CD4-positive, CD25-positive, alpha-beta regulatory T cell (primary cell): ENCODE measurements around the gene FHOD1. TPM values are rescaled to one million over a fixed set of nuclear protein-coding genes. Genes with fewer than 3 reads are reported as not detected.

Experiments
- ATAC-seq, 2 donors: fragments of 150-1000 bp; cut with Tn5 transposase; one replicate each; pipeline ENCODE4 v1.10.0; 2021; ENCODE audit warnings: low read depth in 2 of 2, moderate number of reproducible peaks in 2 of 2, moderate library complexity in 1 of 2
- DNase-seq, 3 donors: peaks; one replicate each; pipeline versions ENCODE4 v3.0.0 to v3.0.0-alpha.2; 2012 to 2022; ENCODE audit warnings: mixed read lengths in 1 of 3
- H3K27ac ChIP-seq: one replicate; pipeline ENCODE4 v1.7.0; 2013; ENCODE audit warnings: mild to moderate bottlenecking, low read length; ENCODE audit not compliant: insufficient read depth, poor library complexity, severe bottlenecking
- H3K27me3 ChIP-seq: one replicate; pipeline ENCODE4 v1.7.0; 2013; ENCODE audit warnings: low read length; ENCODE audit not compliant: control insufficient read depth, insufficient read depth
- H3K36me3 ChIP-seq: one replicate; pipeline ENCODE4 v1.7.0; 2013; ENCODE audit warnings: mild to moderate bottlenecking, low read length, moderate library complexity; ENCODE audit not compliant: control insufficient read depth, insufficient read depth
- H3K4me1 ChIP-seq: 2 replicates; pipeline ENCODE4 v1.7.0; 2013; ENCODE audit warnings: mild to moderate bottlenecking, low read length; ENCODE audit not compliant: insufficient read depth, control insufficient read depth, poor library complexity, severe bottlenecking
- H3K4me3 ChIP-seq: one replicate; pipeline ENCODE4 v1.7.0; 2013; ENCODE audit warnings: low read depth, mild to moderate bottlenecking, low read length, moderate library complexity
- H3K9me3 ChIP-seq, 2 experiments: 1 replicate in 1 of 2; 2 replicates in 1 of 2; pipeline ENCODE4 v1.7.0; 2013; ENCODE audit warnings: low read length in 2 of 2, mild to moderate bottlenecking in 1 of 2, moderate library complexity in 1 of 2; ENCODE audit not compliant: control insufficient read depth in 2 of 2
- H3K27ac Mint-ChIP-seq, 3 donors: one replicate each; pipeline ENCODE4 v1.8.0; 2020 to 2022; ENCODE audit warnings: mild to moderate bottlenecking in 3 of 3, mixed read lengths in 3 of 3, moderate library complexity in 2 of 3
- H3K27me3 Mint-ChIP-seq: one replicate; pipeline ENCODE4 v1.8.0; 2022; ENCODE audit warnings: mild to moderate bottlenecking, mixed read lengths
- H3K36me3 Mint-ChIP-seq: one replicate; pipeline ENCODE4 v1.8.0; 2020; ENCODE audit warnings: mixed read lengths
- H3K4me1 Mint-ChIP-seq, 4 donors: one replicate each; pipeline ENCODE4 v1.8.0; 2020 to 2022; ENCODE audit warnings: mixed read lengths in 4 of 4, mild to moderate bottlenecking in 1 of 4
- H3K4me3 Mint-ChIP-seq, 4 donors: one replicate each; pipeline ENCODE4 v1.8.0; 2020 to 2022; ENCODE audit warnings: mild to moderate bottlenecking in 4 of 4, mixed read lengths in 4 of 4, moderate library complexity in 3 of 4
- H3K9me3 Mint-ChIP-seq, 7 donors: one replicate each; pipeline ENCODE4 v1.8.0; 2020 to 2022; ENCODE audit warnings: mixed read lengths in 7 of 7, mild to moderate bottlenecking in 3 of 7, moderate library complexity in 2 of 7
- polyA plus RNA-seq, 4 donors: library from polyadenylated mRNA; unstranded; fragments of 300-500 nt; fragmentation: Illumina TruSeq; gene quantifications; one replicate each; pipeline ENCODE4 v1.2.3, GENCODE V29; 2021
- total RNA-seq: library from RNA; stranded (reverse); gene quantifications from one replicate; pipeline ENCODE4 v1.2.3, GENCODE V29; 2022

FHOD1 gene
- total and polyA plus RNA-seq, 5 donors from 2014 or later, result 1.9 to 34.5 (median 3.6) TPM

GRCh38 chr16:67184453-67184994, 62.8 kb downstream of the FHOD1 start:
- no peak for ATAC-seq
- peaks cover 3% of the 10 kb centered on the region for H3K27me3 ChIP-seq
- Mint-ChIP-seq H3K27me3 (peaks cover 10% of the 10 kb centered on the region), H3K4me3 (peak overlapping the region in 3 of 4 donors; percentile 88 to 94 (median 92)), H3K27ac (peak overlapping the region in 1 of 3 donors; percentile 74), H3K36me3 (no peaks in the 10 kb centered on the region), H3K4me1 (peaks cover 4 to 17% (median 7%) of the 10 kb centered on the region in 4 donors), H3K9me3 (no peaks in the 10 kb centered on the region)
- H3K4me1 ChIP-seq, result peaks cover 18% of the 10 kb centered on the region
- peak overlapping the region; percentile 77 for H3K4me3 ChIP-seq
- no peak for DNase-seq
- no peaks in the 10 kb centered on the region for H3K9me3 ChIP-seq
- peak overlapping the region; percentile 94 for H3K27ac ChIP-seq
- no peaks in the 10 kb centered on the region for H3K36me3 ChIP-seq

DNA sequence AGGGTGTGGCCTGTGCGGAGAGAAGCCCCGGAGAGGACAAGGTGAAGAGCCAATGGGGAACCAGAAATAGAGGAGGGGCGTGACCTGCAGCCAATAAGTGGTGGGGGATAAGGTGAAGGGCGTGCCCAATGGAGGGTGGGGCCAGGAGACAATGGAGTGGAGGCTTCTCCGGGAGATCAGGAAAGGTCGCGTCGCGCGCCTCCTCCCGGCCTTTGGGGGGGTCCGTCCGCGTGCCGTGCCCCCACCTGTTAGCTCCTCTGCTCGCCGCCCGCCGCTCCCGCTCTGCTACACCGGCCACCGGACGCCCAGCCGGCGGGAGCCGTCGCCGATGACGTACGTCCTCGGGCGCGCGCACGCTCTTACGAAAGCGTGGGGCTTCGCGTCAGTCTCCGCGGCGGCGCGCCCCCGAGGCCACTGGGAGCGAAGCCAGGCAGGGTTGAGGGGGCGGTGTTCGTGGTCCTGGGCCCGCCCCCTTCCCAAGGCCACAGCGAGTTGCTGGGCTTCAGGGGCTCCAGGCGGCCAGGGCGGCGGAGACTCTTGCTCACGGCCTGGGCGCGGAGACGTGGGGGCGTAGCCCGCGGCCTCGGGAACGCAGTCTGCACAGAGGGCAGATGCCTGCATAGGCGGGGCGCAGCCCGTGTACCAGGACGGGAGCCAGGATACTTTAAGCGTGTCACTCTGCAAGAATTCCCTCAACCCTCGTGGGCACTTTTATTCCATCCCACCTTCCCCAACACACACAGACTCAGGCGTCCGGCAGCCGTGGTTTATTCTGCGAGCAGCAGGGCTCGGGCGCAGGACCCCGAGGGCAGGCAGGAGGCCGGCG, 63.4 kb downstream of the FHOD1 start, which contains the start of gene MATCAP1:
Gene MATCAP1 (minus strand): TSS at position 337 of the 826 bp plus-strand sequence. CDS start 3,353 bp downstream, outside the sequence.
- Mint-ChIP-seq H3K9me3 (no peaks in the 10 kb centered on the region), H3K4me3 (peak within 1 kb of the TSS in 3 of 4 donors; percentile 88 to 94 (median 92)), H3K27me3 (peaks cover 10% of the 10 kb centered on the region), H3K36me3 (no peaks in the 10 kb centered on the region), H3K27ac (peak within 1 kb of the TSS in 1 of 3 donors; percentile 74), H3K4me1 (peaks cover 4 to 18% (median 9%) of the 10 kb centered on the region in 4 donors)
- peaks cover 3% of the 10 kb centered on the region for H3K27me3 ChIP-seq
- H3K27ac ChIP-seq, result peak within 1 kb of the TSS; percentile 94
- no peaks in the 10 kb centered on the region for H3K36me3 ChIP-seq
- DNase-seq (peak; percentile 92 to 99 (median 96)), ATAC-seq (peak; percentile 94 to 95)
- peaks cover 19% of the 10 kb centered on the region for H3K4me1 ChIP-seq
- H3K4me3 ChIP-seq, result peak within 1 kb of the TSS; percentile 77
- H3K9me3 ChIP-seq, result no peaks in the 10 kb centered on the region

GRCh38 chr16:67183284-67183626, 64.0 kb downstream of the FHOD1 start:
- Histone ChIP-seq H3K9me3 (no peaks in the 10 kb centered on the region), H3K4me3 (peak overlapping the region; percentile 73), H3K36me3 (no peaks in the 10 kb centered on the region), H3K27ac (peak overlapping the region; percentile 94), H3K27me3 (peaks cover 3% of the 10 kb centered on the region), H3K4me1 (peaks cover 25% of the 10 kb centered on the region)
- Mint-ChIP-seq H3K36me3 (no peaks in the 10 kb centered on the region), H3K27ac (no peak overlapping the region), H3K4me3 (no peak overlapping the region), H3K9me3 (no peaks in the 10 kb centered on the region), H3K4me1 (peaks cover 4 to 23% (median 11%) of the 10 kb centered on the region in 4 donors), H3K27me3 (peaks cover 10% of the 10 kb centered on the region)
- DNase-seq, result no peak
- ATAC-seq, result no peak

GRCh38 chr16:67182288-67182687, 65.0 kb downstream of the FHOD1 start:
- Histone ChIP-seq H3K27ac (no peak overlapping the region), H3K36me3 (no peaks in the 10 kb centered on the region), H3K4me1 (peaks cover 31% of the 10 kb centered on the region), H3K9me3 (no peaks in the 10 kb centered on the region), H3K4me3 (no peak overlapping the region), H3K27me3 (peaks cover 3% of the 10 kb centered on the region)
- Mint-ChIP-seq H3K27me3 (peaks cover 15% of the 10 kb centered on the region), H3K9me3 (peaks cover 0 to 1% (median 0%) of the 10 kb centered on the region in 7 donors), H3K4me1 (peaks cover 4 to 23% (median 13%) of the 10 kb centered on the region in 4 donors), H3K36me3 (no peaks in the 10 kb centered on the region), H3K27ac (no peak overlapping the region), H3K4me3 (no peak overlapping the region)
- no peak for ATAC-seq
- no peak for DNase-seq

DNA sequence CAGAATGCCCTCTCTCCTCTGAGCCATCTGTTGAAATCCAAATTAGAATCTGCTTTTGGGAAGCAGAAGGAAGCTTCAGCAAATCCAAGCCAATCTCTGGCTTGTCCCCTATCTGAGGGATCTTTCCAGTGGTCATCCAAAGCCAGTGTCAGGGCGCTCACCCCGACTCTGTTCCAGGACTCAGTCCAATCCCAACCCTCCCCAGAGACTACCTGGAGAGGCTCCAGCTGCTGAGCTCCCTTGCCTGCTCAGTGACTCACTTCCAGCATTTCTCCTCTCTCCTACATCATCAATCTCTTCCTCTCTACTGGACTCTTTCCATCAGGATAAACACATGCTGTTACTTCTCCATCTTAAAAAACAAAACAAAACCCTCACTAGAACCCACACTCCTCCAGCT, 65.9 kb downstream of the FHOD1 start:
- Mint-ChIP-seq H3K27ac (no peak overlapping the region), H3K9me3 (peaks cover 0 to 2% (median 0%) of the 10 kb centered on the region in 7 donors), H3K4me3 (no peak overlapping the region), H3K36me3 (no peaks in the 10 kb centered on the region), H3K27me3 (peaks cover 19% of the 10 kb centered on the region), H3K4me1 (peaks cover 4 to 23% (median 13%) of the 10 kb centered on the region in 4 donors)
- ATAC-seq (no peak), DNase-seq (no peak)
- no peak overlapping the region for H3K27ac ChIP-seq
- H3K36me3 ChIP-seq, result no peaks in the 10 kb centered on the region
- H3K4me1 ChIP-seq, result peaks cover 31% of the 10 kb centered on the region
- peaks cover 1% of the 10 kb centered on the region for H3K27me3 ChIP-seq
- H3K4me3 ChIP-seq, result no peak overlapping the region
- no peaks in the 10 kb centered on the region for H3K9me3 ChIP-seq

GRCh38 chr16:67180166-67180565, 67.1 kb downstream of the FHOD1 start:
- Mint-ChIP-seq H3K27me3 (peaks cover 19% of the 10 kb centered on the region), H3K4me1 (peaks cover 0 to 18% (median 9%) of the 10 kb centered on the region in 4 donors), H3K9me3 (peaks cover 0 to 2% (median 0%) of the 10 kb centered on the region in 7 donors), H3K27ac (no peak overlapping the region), H3K36me3 (no peaks in the 10 kb centered on the region), H3K4me3 (no peak overlapping the region)
- H3K27me3 ChIP-seq, result no peaks in the 10 kb centered on the region
- H3K9me3 ChIP-seq, result no peaks in the 10 kb centered on the region
- no peaks in the 10 kb centered on the region for H3K36me3 ChIP-seq
- H3K4me1 ChIP-seq, result peaks cover 23% of the 10 kb centered on the region
- no peak overlapping the region for H3K27ac ChIP-seq
- DNase-seq (no peak), ATAC-seq (no peak)
- H3K4me3 ChIP-seq, result no peak overlapping the region

- H3K36me3 ChIP-seq, result no peaks in the 10 kb centered on the region
- ATAC-seq (no peak), DNase-seq (peak in 1 of 3 donors; percentile 45)
- H3K27me3 ChIP-seq, result no peaks in the 10 kb centered on the region
- Mint-ChIP-seq H3K27me3 (peaks cover 18% of the 10 kb centered on the region), H3K4me1 (peaks cover 0 to 14% (median 8%) of the 10 kb centered on the region in 4 donors), H3K36me3 (no peaks in the 10 kb centered on the region), H3K27ac (no peak overlapping the region), H3K9me3 (peaks cover 0 to 2% (median 0%) of the 10 kb centered on the region in 7 donors), H3K4me3 (peak overlapping the region in 2 of 4 donors; percentile 2 to 35)
- no peak overlapping the region for H3K4me3 ChIP-seq
- H3K9me3 ChIP-seq, result no peaks in the 10 kb centered on the region
- peaks cover 21% of the 10 kb centered on the region for H3K4me1 ChIP-seq
- no peak overlapping the region for H3K27ac ChIP-seq
Measured at GRCh38 chr16:67179421-67180080, 67.7 kb downstream of the FHOD1 start.
